Fibroblast of peridontal ligament (primary cell): ENCODE data around the gene VPS37B.
"Not testable (repeated sequence)": the region's sequence is repeated elsewhere in the genome, so short reads cannot be mapped to it uniquely, and the experiment has no call there.

Experiments used
- DNase-seq: peaks from one replicate; pipeline ENCODE4 v3.0.0-alpha.2; 2010; ENCODE audit errors: extremely low read depth

The VPS37B gene

GRCh38 chr12:122908915-122909314, 13.0 kb upstream of the VPS37B start:
- no peak for DNase-seq

DNA sequence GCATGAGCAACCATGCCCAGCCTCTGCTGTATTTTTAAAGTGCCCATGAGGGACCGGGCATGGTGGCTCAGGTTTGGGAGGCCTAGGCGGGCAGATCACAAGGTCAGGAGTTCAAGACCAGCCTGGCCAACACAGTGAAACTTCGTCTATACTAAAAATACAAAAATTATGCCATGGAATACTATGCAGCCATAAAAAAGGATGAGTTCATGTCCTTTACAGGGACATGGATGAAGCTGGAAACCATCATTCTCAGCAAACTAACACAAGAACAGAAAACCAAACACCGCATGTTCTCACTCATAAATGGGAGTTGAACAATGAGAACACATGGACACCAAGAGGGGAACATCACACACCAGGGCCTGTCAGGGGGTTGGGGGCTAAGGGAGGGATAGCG, 9.3 kb upstream of the VPS37B start:
- not testable (repeated sequence) for DNase-seq

DNA sequence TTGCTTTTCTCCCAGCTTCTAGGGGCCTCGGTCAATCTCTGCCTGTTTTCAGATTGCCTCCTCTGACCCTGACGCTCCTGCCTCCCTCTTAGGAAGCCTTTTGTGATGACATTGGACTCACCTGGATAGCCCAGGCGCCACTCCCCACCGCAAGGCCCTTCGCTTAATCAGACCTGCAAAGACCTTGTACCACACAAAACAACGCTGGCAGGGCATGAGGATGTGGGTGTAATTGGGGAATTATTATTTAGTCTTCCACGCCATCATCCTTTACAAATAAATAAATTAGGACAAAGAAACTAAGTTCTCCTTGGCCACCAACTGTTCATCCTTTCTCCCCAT, 7.7 kb upstream of the VPS37B start:
- DNase-seq, result no peak

GRCh38 chr12:122902854-122903692, 7.1 kb upstream of the VPS37B start:
- no peak for DNase-seq

GRCh38 chr12:122899887-122900286, 4.0 kb upstream of the VPS37B start:
- DNase-seq, result no peak

GRCh38 chr12:122896662-122897061, 738 bp upstream of the VPS37B start:
- DNase-seq, result no peak

- no peak for DNase-seq
These were observed 612 bp downstream of the VPS37B start for GRCh38 chr12:122895320-122895703.

- no peak for DNase-seq
These were observed 1.5 kb downstream of the VPS37B start for GRCh38 chr12:122894193-122895121.

- DNase-seq, result no peak
These were observed 2.4 kb downstream of the VPS37B start for GRCh38 chr12:122893208-122894153.

- DNase-seq, result not testable (repeated sequence)
These were observed 3.2 kb downstream of the VPS37B start for GRCh38 chr12:122892724-122893123.

DNA sequence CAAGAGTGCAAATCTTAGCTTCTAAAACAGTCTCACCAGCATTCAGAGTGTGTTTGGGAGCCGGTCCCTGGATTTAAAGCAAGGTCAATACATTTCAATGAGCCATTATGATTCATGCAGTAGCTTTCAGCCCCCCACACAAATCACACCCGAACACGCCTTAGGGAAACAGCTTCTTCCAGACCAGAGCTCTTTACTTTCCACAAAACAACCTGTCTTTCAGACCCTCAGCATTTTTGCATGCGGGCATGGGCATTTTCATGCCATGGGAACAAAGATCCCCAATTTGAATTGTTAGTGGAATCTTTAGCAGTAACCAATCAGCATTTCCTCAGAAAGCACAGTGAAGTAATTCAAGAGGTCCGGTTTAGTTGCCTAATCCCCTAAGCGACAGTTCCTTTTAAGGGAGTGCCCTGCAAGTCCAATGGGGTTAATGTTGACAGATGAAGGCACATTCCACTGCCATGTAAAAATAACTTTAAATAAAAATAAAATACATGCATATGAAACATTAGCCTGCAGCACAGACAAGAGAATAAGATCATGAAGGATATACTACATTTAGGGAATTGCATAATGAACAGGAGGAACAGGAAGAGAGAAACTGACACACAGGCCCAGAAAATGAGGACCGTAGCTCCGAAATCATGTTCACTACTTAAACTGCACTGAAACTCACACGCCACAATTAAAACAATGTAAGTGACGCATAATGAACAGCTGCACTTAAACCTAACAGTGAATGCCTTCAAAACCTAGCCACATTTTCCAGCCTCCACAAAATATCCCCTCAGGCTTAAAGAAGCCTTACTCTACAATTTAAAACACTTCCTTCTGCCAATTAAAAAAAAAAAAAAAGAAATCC, 4.0 kb downstream of the VPS37B start:
- peak; percentile 78 for DNase-seq

- no peak for DNase-seq
These were observed 6.0 kb downstream of the VPS37B start for GRCh38 chr12:122889761-122890520.

DNA sequence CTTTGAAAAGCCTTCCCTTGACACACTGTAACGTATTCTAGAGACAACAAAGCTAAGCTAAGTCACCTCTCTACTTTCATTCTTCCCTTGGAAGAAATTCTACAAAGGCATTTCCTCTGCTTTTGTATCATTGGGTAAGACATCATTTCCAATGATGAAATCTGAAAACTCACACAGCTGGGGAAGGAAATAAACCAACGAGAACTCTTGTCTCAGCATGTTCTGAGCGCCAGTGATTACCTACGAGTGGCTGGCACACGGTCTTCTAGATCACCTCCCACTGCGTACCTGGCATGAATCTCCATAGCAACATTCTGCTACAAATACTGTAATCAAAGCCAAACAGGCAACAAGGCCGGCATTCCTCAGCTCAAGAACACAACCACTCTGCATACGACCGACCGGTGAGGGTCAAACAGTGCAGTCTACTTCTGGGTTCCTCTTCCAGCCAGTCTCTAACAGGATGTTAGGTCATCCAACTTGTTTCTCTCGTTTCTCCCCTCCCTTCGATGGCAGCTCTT, 7.6 kb downstream of the VPS37B start:
- peak; percentile 55 for DNase-seq

- no peak for DNase-seq
These were observed 8.1 kb downstream of the VPS37B start for GRCh38 chr12:122887819-122888212.

- DNase-seq, result no peak
These were observed 8.8 kb downstream of the VPS37B start for GRCh38 chr12:122886851-122887818.

DNA sequence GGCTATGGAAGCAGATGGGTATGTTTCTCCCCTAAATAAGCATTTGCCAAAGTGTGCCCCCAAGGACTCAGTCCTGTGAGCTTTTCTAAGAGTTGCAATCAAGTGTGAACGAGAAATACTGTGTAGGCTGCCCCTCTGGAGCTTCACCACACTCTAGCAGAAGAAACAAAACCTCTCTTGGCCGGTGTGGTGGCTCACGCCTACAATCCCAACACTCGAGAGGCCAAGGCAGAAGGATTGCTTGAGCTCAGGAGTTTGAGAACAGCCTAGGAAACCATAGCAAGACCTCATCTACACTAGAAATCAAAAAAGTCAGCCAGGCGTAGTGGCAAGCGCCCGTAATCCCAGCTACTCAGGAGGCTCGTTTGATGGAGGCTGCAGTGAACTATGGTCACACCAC, 9.8 kb downstream of the VPS37B start:
- no peak for DNase-seq

- DNase-seq, result peak; percentile 22
These were observed 11.1 kb downstream of the VPS37B start for GRCh38 chr12:122884860-122885259.

DNA sequence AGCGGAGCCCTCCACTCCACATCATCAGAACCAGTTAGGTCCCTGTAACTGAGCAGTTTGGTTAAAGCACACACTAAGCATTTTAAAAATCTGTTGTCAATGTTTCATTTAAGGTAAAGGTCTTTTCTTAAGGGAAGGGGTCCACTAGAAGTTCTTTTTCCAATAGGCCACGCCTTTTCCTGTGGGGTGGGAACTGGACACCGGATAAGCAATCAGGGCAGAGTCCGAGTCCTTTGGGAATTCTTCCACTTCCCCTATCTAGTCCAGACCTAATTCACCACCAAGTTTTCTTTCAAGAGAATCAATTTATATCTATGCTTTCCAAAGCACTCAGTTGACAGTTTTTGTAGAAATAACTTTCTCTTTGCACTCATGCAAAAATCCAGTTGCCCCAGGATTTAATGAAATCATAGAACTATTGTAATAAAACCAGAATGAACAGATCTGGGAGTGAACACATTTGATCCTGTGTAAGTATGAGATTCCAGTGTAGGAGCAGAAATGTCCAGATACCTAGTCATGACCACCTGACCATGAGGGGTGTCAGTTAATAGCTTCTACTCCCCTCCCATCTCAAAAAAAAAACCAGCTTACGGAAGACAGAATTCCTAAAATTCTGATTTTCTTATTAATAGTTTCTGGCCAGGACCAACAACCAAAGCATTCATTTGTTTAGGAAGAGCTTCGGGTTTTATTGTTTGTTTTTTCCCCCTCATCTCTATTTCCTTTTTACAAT, 11.7 kb downstream of the VPS37B start:
- no peak for DNase-seq
